IPS-11a (cell line): ENCODE data around the gene KIAA1671.

Experiments used
- H3K4me3 ChIP-seq: one replicate; pipeline ENCODE4 v1.5.1; 2013; ENCODE audit warnings: low read depth, low read length, control low read depth

The KIAA1671 gene

GRCh38 chr22:24977370-24978221 lies 25.1 kb downstream of the KIAA1671 start:
- H3K4me3 ChIP-seq, result no peak overlapping the region

GRCh38 chr22:24978308-24978707 lies 25.8 kb downstream of the KIAA1671 start:
- no peak overlapping the region for H3K4me3 ChIP-seq

- no peak overlapping the region for H3K4me3 ChIP-seq
Measured at GRCh38 chr22:24981066-24981465, 28.6 kb downstream of the KIAA1671 start.

- no peak overlapping the region for H3K4me3 ChIP-seq
Measured at GRCh38 chr22:24981656-24982055, 29.1 kb downstream of the KIAA1671 start.

- H3K4me3 ChIP-seq, result no peak overlapping the region
Measured at GRCh38 chr22:24982301-24983056, 30.0 kb downstream of the KIAA1671 start.

GRCh38 chr22:24983151-24983550 lies 30.6 kb downstream of the KIAA1671 start:
- no peak overlapping the region for H3K4me3 ChIP-seq

- no peak overlapping the region for H3K4me3 ChIP-seq
Measured at GRCh38 chr22:24984122-24984521, 31.6 kb downstream of the KIAA1671 start.

GRCh38 chr22:24985826-24986214 lies 33.3 kb downstream of the KIAA1671 start:
- H3K4me3 ChIP-seq, result no peak overlapping the region

- H3K4me3 ChIP-seq, result no peak overlapping the region
Measured at GRCh38 chr22:24986816-24987215, 34.3 kb downstream of the KIAA1671 start.

GRCh38 chr22:24989135-24989534 lies 36.6 kb downstream of the KIAA1671 start:
- no peak overlapping the region for H3K4me3 ChIP-seq

- no peak overlapping the region for H3K4me3 ChIP-seq
Measured at GRCh38 chr22:24989541-24989951, 37.0 kb downstream of the KIAA1671 start.

- no peak overlapping the region for H3K4me3 ChIP-seq
Measured at GRCh38 chr22:24990344-24990905, 37.9 kb downstream of the KIAA1671 start.

GRCh38 chr22:24992946-24993345 lies 40.4 kb downstream of the KIAA1671 start:
- no peak overlapping the region for H3K4me3 ChIP-seq

- H3K4me3 ChIP-seq, result no peak overlapping the region
Measured at GRCh38 chr22:24994070-24994763, 41.7 kb downstream of the KIAA1671 start.

GRCh38 chr22:24995649-24996180 lies 43.2 kb downstream of the KIAA1671 start:
- no peak overlapping the region for H3K4me3 ChIP-seq

- no peak overlapping the region for H3K4me3 ChIP-seq
Measured at GRCh38 chr22:24996420-24996952, 44.0 kb downstream of the KIAA1671 start.

GRCh38 chr22:24997023-24997422 lies 44.5 kb downstream of the KIAA1671 start:
- no peak overlapping the region for H3K4me3 ChIP-seq

GRCh38 chr22:25000686-25001085 lies 48.2 kb downstream of the KIAA1671 start:
- H3K4me3 ChIP-seq, result no peak overlapping the region

GRCh38 chr22:25002241-25002985 lies 49.9 kb downstream of the KIAA1671 start:
- H3K4me3 ChIP-seq, result no peak overlapping the region

GRCh38 chr22:25006354-25006753 lies 53.8 kb downstream of the KIAA1671 start:
- H3K4me3 ChIP-seq, result no peak overlapping the region
